ENCODE data around the gene ATXN1.

DNA sequence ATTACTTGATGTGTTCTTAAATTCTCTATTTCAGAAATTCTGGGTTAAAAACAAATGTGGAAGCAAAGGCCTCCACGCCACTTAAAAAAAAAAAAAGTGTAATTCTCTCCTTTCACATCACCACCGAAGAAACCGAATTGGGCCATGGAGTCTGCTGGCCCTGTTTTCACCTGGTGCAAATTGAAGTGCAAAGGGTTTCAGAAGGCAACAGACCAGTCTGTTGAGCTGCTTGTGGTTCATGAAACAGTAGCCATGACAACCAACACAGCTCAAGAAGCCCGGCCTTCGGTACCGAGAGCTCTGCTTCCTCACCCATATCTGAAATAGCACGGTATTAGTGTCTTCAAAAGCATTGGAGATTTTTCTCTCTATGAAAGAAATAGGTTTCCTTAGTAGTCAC lies 459.7 kb downstream of the ATXN1 start:
- TF ChIP-seq CTCF (IDR thresholded peaks at IDR 0.05; ENCODE audit: insufficient read depth, low read length, poor library complexity, severe bottlenecking) (no peak), EZH2phosphoT487 (conservative IDR thresholded peaks at IDR 0.05; ENCODE audit: low read length) (no peak)
